ENCODE results near the gene NTHL1. TPM values are rescaled to one million over a fixed set of nuclear protein-coding genes. Genes with fewer than 3 reads are reported as not detected.
A peak's percentile ranks its signal among the peaks of the same experiment; 100 is the strongest.

The NTHL1 gene
- total and polyA plus RNA-seq, 3 donors from 2014 or later, result 18.0 to 35.6 (median 24.6) TPM

DNA sequence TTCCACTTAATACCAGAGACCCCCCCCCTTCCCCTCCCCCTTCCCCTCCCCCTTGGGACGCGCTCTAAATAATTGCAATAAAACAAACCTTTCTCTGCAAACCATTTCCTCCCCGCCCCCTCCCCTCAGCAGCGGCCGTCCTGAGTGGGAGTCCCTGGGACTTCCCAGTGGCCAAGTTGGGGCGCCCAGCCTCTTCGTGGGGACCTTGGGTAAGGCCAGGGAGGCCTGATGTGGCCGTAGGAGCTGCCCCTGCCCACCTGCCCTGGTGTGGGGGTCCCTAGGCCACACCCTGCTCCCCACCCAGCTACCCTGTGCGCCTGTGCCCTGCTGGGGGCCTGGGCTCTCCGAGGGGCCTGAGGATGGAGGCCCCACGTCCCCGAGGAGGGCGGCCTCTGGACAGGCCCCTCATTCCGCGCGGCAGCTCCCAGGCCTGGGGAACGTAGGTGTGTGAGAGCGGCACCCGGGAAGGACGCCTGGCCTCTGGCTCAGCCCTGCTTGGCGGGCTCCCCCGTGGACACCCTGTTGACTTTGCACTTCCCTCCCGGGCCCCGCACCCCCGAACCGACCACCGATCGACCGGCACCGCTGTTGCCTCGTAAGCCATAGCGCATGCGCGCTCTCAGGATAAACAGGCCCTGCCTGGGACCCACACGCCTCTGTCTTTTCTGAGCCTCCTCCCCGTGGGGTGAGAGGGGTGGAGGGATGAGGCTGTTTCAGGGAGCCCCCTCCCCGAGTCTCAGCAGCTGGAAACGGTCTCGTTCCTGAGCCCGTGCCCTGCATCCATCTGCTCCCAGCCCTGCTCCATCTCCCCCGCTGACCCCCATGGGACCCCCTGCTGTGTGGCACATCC, 9.0 kb downstream of the NTHL1 start:
- peak; percentile 61 for DNase-seq
- 48 to 65% methylated on average over 32 to 33 of the region's 41 CpGs for WGBS, 2 donors
- H3K4me3 ChIP-seq, result no peak overlapping the region

DNA sequence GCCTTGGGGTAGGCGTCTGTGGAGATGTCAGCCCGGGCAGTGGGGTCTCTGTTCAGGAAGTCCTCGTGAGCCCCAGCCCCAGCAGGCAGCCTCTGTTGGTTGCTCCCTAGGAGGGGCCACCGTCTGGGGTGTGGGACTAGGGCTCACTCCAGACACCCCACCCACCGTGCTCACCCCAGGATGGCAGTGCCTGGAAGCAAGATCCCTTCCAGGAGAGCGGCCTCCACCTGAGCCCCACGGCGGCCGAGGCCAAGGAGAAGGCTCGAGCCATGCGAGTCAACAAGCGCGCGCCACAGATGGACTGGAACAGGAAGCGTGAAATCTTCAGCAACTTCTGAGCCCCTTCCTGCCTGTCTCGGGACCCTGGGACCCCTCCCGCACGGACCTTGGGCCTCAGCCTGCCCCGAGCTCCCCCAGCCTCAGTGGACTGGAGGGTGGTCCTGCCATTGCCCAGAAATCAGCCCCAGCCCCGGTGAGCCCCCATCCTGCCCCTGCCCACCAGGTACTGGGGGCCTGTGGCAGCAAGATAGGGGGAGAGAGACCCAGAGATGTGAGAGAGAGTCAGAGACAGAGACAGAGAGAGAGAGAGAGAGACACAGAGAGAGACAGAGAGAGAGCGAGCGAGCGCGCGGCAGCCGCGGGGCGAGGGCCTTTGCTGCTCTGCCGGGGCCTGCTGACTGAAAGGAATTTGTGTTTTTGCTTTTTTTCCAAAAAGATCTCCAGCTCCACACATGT, 9.8 kb downstream of the NTHL1 start:
- peaks cover 81% of the 10 kb centered on the region for H3K4me1 ChIP-seq
- 67 to 70% methylated on average over 24 to 29 of the region's 29 CpGs for WGBS, 2 donors

More for the DNA sequence above, 9.0 kb downstream of the NTHL1 start:
- Histone ChIP-seq H3K27me3 (no peaks in the 10 kb centered on the region), H3K27ac (peak overlapping the region; percentile 89 to 91), H3K9me3 (no peaks in the 10 kb centered on the region), H3K36me3 (ENCODE audit: low read depth, missing control alignments) (no peaks in the 10 kb centered on the region), H3K4me1 (peaks cover 76% of the 10 kb centered on the region)
- TF ChIP-seq, protein P1, sequence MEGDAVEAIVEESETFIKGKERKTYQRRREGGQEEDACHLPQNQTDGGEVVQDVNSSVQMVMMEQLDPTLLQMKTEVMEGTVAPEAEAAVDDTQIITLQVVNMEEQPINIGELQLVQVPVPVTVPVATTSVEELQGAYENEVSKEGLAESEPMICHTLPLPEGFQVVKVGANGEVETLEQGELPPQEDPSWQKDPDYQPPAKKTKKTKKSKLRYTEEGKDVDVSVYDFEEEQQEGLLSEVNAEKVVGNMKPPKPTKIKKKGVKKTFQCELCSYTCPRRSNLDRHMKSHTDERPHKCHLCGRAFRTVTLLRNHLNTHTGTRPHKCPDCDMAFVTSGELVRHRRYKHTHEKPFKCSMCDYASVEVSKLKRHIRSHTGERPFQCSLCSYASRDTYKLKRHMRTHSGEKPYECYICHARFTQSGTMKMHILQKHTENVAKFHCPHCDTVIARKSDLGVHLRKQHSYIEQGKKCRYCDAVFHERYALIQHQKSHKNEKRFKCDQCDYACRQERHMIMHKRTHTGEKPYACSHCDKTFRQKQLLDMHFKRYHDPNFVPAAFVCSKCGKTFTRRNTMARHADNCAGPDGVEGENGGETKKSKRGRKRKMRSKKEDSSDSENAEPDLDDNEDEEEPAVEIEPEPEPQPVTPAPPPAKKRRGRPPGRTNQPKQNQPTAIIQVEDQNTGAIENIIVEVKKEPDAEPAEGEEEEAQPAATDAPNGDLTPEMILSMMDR (IDR thresholded peaks at IDR 0.05), result no peak
- TF ChIP-seq POLR2A (IDR thresholded peaks at IDR 0.05), result no peak
- intact Hi-C loops (cut with DNase I; ENCODE audit: low total_unique reads), result no loop called here

DNA sequence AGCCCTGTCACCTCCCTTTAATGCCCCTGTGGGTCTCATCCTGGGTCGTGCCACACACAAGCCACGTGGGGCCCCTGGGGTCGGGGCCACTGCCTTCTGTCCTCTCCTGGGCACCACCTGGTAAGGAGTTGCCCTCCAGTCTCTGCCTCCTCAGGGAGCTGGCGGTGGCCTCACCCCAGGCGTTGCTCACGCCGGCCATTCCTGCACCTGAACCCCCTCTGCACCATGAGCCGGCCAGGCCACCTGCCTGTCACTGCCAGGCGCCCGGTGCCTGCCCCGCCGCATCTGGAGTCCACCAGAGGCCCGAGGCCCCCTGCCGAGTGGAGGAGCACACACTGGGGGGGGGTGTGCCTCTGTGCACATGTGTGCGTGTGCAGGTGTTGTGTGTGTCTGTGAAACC, 10.5 kb downstream of the NTHL1 start:
- no peaks in the 10 kb centered on the region for H3K27me3 ChIP-seq
- no peaks in the 10 kb centered on the region for H3K36me3 ChIP-seq (ENCODE audit: low read depth, missing control alignments)
- H3K4me1 ChIP-seq, result peaks cover 84% of the 10 kb centered on the region
- DNase-seq, result no peak
- H3K27ac ChIP-seq, result peak overlapping the region; percentile 89 to 91
- intact Hi-C loops (cut with DNase I; ENCODE audit: low total_unique reads), result no loop called here
- no peak overlapping the region for H3K4me3 ChIP-seq
- TF ChIP-seq, protein P1 (IDR thresholded peaks at IDR 0.05), result no peak
- TF ChIP-seq POLR2A (IDR thresholded peaks at IDR 0.05), result no peak
- H3K9me3 ChIP-seq, result no peaks in the 10 kb centered on the region
- 91 to 100% methylated on average over 4 to 15 of the region's 15 CpGs for WGBS, 2 donors

More for the DNA sequence above, 9.8 kb downstream of the NTHL1 start:
- Histone ChIP-seq H3K27ac (peak overlapping the region; percentile 89 to 91), H3K4me3 (no peak overlapping the region), H3K27me3 (no peaks in the 10 kb centered on the region), H3K36me3 (ENCODE audit: low read depth, missing control alignments) (no peaks in the 10 kb centered on the region), H3K9me3 (no peaks in the 10 kb centered on the region)
- DNase-seq, result no peak
- intact Hi-C loops (cut with DNase I; ENCODE audit: low total_unique reads), result no loop called here
- no peak for TF ChIP-seq POLR2A (IDR thresholded peaks at IDR 0.05)
- TF ChIP-seq, protein P1 (IDR thresholded peaks at IDR 0.05), result no peak

DNA sequence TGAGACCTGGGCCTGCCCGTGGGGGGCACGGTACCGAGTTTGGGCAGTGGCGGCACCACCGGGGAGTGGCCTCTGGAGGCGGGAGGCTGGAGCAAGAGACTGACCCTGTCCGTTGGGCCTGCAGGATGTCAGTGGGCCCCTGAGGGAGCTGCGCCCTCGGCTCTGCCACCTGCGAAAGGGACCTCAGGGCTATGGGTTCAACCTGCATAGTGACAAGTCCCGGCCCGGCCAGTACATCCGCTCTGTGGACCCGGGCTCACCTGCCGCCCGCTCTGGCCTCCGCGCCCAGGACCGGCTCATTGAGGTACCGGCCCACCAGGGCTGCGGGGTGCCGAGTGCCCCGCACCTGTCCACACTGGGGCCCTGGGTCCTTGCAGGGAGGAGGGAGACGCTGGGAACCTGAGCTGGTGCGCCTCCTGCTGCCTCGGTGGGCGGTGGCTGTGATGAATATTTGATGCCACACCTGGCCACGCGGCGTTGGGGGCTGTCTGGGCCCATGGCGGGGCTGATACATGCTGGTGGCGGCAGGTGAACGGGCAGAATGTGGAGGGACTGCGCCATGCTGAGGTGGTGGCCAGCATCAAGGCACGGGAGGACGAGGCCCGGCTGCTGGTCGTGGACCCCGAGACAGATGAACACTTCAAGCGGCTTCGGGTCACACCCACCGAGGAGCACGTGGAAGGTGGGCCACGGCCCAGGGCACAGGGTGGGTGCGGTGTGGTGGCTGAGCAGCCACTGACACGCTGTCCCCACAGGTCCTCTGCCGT, 11.3 kb downstream of the NTHL1 start:
- H3K36me3 ChIP-seq (ENCODE audit: low read depth, missing control alignments), result no peaks in the 10 kb centered on the region
- no peak for DNase-seq
- H3K4me1 ChIP-seq, result peaks cover 80% of the 10 kb centered on the region
- peak overlapping the region; percentile 41 to 89 for H3K27ac ChIP-seq
- H3K27me3 ChIP-seq, result no peaks in the 10 kb centered on the region
- H3K4me3 ChIP-seq, result no peak overlapping the region
- WGBS, 2 donors, result 88 to 96% methylated on average over 23 to 47 of the region's 47 CpGs
- intact Hi-C loops (cut with DNase I; ENCODE audit: low total_unique reads), result no loop called here
- H3K9me3 ChIP-seq, result no peaks in the 10 kb centered on the region
- TF ChIP-seq, protein P1 (IDR thresholded peaks at IDR 0.05), result no peak
- no peak for TF ChIP-seq POLR2A (IDR thresholded peaks at IDR 0.05)

Data from testis (tissue), 3 donors.